Vagina (tissue), 2 donors: ENCODE measurements around the gene SS18. TPM values are rescaled to one million over a fixed set of nuclear protein-coding genes. Genes with fewer than 3 reads are reported as not detected.
"Not testable (repeated sequence)": the region's sequence is repeated elsewhere in the genome, so short reads cannot be mapped to it uniquely, and the experiment has no call there.

Experiments
- DNase-seq, 2 donors: peaks; one replicate each; pipeline ENCODE4 v3.0.0-alpha.2; 2017; ENCODE audit errors: extremely low spot score in 2 of 2
- H3K27ac ChIP-seq: fragments of 200-600 bp; sonication (generic); one replicate; pipeline ENCODE4 v1.5.1; 2019
- H3K27me3 ChIP-seq: fragments of 200-600 bp; sonication (generic); one replicate; pipeline ENCODE4 v1.5.1; 2019
- H3K36me3 ChIP-seq, 2 donors: fragments of 200-600 bp; sonication (generic); one replicate each; pipeline ENCODE4 v1.5.1; 2017 to 2019
- H3K4me1 ChIP-seq: fragments of 200-600 bp; sonication (generic); one replicate; pipeline ENCODE4 v1.5.1; 2019
- H3K4me3 ChIP-seq, 2 donors: fragments of 200-600 bp; sonication (generic); 1 replicate in 1 of 2; 2 replicates in 1 of 2; pipeline ENCODE4 v1.5.1; 2016 to 2019
- H3K9me3 ChIP-seq: fragments of 200-600 bp; sonication (generic); one replicate; pipeline ENCODE4 v1.5.1; 2019
- CTCF ChIP-seq, 3 experiments: fragments of 450-650 bp in 2 of 3; fragments of 200-600 bp in 1 of 3; sonication (generic) in 1 of 3; IDR thresholded peaks; one replicate each; pipeline ENCODE4 v1.5.1; 2017 to 2019; ENCODE audit warnings: antibody characterized with exemption in 3 of 3, mild to moderate bottlenecking in 2 of 3, moderate library complexity in 2 of 3
- POLR2A ChIP-seq, 2 donors: fragments of 450-650 bp; IDR thresholded peaks; one replicate each; pipeline ENCODE4 v1.6.1; 2017; ENCODE audit warnings: antibody characterized with exemption in 2 of 2, mild to moderate bottlenecking in 2 of 2, moderate library complexity in 2 of 2
- POLR2AphosphoS5 ChIP-seq, 2 donors: sonication (generic); formaldehyde crosslinking; IDR thresholded peaks; one replicate each; pipeline ENCODE4 v1.9.0; 2017; ENCODE audit warnings: antibody characterized with exemption in 2 of 2, mild to moderate bottlenecking in 2 of 2, low read depth in 1 of 2; ENCODE audit not compliant: insufficient read depth in 1 of 2
- intact Hi-C: fragments of 100-400 bp; cut with DNase I; formaldehyde crosslinking; loops from one replicate; pipeline ENCODE4 v1.15.1; 2023
- total RNA-seq: library from RNA; depleted of rRNA; stranded (reverse); fragments of >200 nt; gene quantifications from one replicate; pipeline ENCODE4 v1.2.3, GENCODE V29; 2016

Gene SS18
- total RNA-seq, 1 donor from 2014 or later = 378 TPM

DNA sequence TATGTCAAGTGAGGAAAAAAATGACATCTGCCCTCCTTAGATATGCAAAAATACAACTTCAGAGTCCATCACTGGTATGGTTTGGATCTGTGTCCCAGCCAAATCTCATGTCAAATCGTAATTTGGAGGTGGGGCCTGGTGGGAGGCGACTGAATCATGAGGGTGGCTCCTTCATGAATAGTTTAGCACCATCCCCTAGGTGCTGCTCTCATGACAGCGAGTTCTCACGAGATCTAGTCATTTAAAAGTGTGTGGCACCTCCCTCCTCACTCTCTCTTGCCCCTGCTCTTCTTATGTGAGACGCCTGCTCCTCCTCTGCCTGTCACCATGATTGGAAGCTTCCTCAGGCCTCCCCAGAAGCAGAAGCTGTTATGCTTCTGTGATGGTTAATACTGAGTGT is 37.4 kb upstream of the SS18 start:
- intact Hi-C loops = no loop called here
- TF ChIP-seq CTCF (IDR thresholded peaks at IDR 0.05) (no peak), POLR2A (IDR thresholded peaks at IDR 0.05) (no peak), POLR2AphosphoS5 (IDR thresholded peaks at IDR 0.05; ENCODE audit: insufficient read depth in 1 of 2, low read depth in 1 of 2) (no peak)
- no peak overlapping the region for H3K4me3 ChIP-seq
- no peaks in the 10 kb centered on the region for H3K9me3 ChIP-seq
- no peak overlapping the region for H3K27ac ChIP-seq
- no peaks in the 10 kb centered on the region for H3K36me3 ChIP-seq
- no peaks in the 10 kb centered on the region for H3K4me1 ChIP-seq
- no peak for DNase-seq
- no peaks in the 10 kb centered on the region for H3K27me3 ChIP-seq

- H3K27ac ChIP-seq, H3K36me3 ChIP-seq, DNase-seq, H3K9me3 ChIP-seq, intact Hi-C loops, H3K4me3 ChIP-seq, H3K4me1 ChIP-seq, H3K27me3 ChIP-seq: not testable (repeated sequence)
Observed at GRCh38 chr18:26121994-26122393, 31.6 kb upstream of the SS18 start.

DNA sequence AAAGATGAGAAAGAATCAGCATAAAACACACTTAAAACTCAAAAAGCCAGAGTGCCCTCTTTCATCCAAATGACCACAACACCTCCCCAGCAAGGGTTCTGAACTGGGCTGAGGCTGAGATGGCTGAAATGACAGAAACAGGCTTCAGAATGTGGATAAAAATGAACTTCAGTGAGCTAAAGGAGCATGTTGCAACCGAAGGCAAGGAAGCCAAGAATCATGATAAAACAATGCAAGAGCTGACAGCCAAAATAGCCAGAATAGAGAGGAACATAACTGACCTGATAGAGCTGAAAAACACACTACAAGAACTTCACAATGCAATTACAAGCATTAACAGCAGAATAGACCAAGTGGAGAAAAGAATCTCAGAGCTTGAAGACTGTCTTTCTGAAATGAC is 31.1 kb upstream of the SS18 start:
- H3K27me3 ChIP-seq = no peaks in the 10 kb centered on the region
- H3K4me3 ChIP-seq = no peak overlapping the region
- no peaks in the 10 kb centered on the region for H3K36me3 ChIP-seq
- intact Hi-C loops = no loop called here
- no peak for TF ChIP-seq POLR2A (IDR thresholded peaks at IDR 0.05)
- no peak for TF ChIP-seq CTCF (IDR thresholded peaks at IDR 0.05)
- H3K9me3 ChIP-seq = no peaks in the 10 kb centered on the region
- DNase-seq = no peak
- H3K4me1 ChIP-seq = no peaks in the 10 kb centered on the region
- H3K27ac ChIP-seq = no peak overlapping the region

DNA sequence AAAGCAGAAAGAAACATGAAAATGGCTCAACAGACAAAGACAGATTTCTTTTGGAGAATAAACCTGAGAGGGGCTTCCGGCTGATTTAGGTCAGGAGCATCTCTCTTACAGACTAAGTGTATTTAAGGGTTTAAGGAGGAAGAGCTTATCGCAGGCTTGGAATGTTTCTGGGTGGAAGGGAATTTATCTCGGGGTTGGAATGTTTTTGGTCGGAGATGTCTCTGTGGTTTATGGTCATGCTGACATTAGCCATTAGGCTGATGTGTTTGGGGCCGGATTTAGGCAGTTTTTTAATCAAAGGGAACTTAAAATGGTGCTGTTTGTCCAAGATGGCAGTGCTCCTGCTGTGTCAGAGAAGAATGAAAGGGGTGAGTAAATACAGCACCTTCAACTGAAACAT is 28.8 kb upstream of the SS18 start:
- TF ChIP-seq POLR2A (IDR thresholded peaks at IDR 0.05) (no peak), CTCF (IDR thresholded peaks at IDR 0.05) (no peak), POLR2AphosphoS5 (IDR thresholded peaks at IDR 0.05; ENCODE audit: insufficient read depth in 1 of 2, low read depth in 1 of 2) (no peak)
- no peak overlapping the region for H3K27ac ChIP-seq
- no peaks in the 10 kb centered on the region for H3K27me3 ChIP-seq
- H3K4me3 ChIP-seq = no peak overlapping the region
- no peaks in the 10 kb centered on the region for H3K9me3 ChIP-seq
- DNase-seq = no peak
- H3K4me1 ChIP-seq = no peaks in the 10 kb centered on the region
- H3K36me3 ChIP-seq = no peaks in the 10 kb centered on the region
- intact Hi-C loops = no loop called here

DNA sequence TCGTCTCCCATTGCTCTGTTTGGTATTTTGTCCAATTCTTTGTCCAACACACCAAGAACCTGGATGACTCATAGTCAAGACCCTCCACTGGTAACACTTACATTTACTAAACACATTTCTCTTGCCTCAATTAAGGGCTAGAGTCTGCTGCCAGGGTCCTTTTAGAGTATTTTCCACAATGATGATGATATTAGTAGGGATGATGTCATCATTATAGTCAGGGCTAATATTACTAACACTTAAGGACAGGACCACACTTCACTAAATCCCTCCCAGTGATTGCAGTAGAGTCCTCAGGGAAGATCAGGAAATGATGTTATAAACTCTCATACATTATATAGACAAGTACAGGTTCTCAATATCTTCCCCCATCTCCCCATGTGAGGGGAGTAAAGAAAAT is 13.6 kb upstream of the SS18 start:
- Histone ChIP-seq H3K36me3 (no peaks in the 10 kb centered on the region), H3K4me1 (no peaks in the 10 kb centered on the region), H3K27me3 (no peaks in the 10 kb centered on the region), H3K27ac (no peak overlapping the region), H3K4me3 (no peak overlapping the region), H3K9me3 (no peaks in the 10 kb centered on the region)
- no peak for DNase-seq
- TF ChIP-seq CTCF (IDR thresholded peaks at IDR 0.05) = no peak
- no peak for TF ChIP-seq POLR2A (IDR thresholded peaks at IDR 0.05)
- no peak for TF ChIP-seq POLR2AphosphoS5 (IDR thresholded peaks at IDR 0.05; ENCODE audit: insufficient read depth in 1 of 2, low read depth in 1 of 2)
- intact Hi-C loops = no loop called here

DNA sequence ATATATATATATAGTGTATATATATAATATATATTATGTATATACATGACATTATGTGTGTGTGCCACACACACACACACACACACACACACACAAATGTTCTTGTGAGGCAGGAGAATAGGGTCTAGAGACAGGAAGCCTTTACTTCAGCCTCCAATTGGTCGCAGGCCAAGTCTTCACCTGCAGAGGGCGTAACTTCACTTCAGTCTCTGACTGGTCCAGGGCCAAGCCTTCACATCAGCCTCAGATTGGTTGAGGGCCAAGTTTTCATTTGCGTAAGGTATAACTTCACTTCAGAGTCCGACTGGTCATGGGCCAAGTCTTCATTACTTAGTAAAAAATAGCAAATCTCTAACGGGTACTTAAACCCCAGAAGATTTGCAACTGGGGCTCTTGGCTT is 13.2 kb upstream of the SS18 start:
- no peaks in the 10 kb centered on the region for H3K4me1 ChIP-seq
- no peak for DNase-seq
- no peaks in the 10 kb centered on the region for H3K9me3 ChIP-seq
- no peaks in the 10 kb centered on the region for H3K27me3 ChIP-seq
- intact Hi-C loops = no loop called here
- no peak for TF ChIP-seq CTCF (IDR thresholded peaks at IDR 0.05)
- TF ChIP-seq POLR2A (IDR thresholded peaks at IDR 0.05) = no peak
- no peak for TF ChIP-seq POLR2AphosphoS5 (IDR thresholded peaks at IDR 0.05; ENCODE audit: insufficient read depth in 1 of 2, low read depth in 1 of 2)
- no peak overlapping the region for H3K27ac ChIP-seq
- H3K4me3 ChIP-seq = no peak overlapping the region
- no peaks in the 10 kb centered on the region for H3K36me3 ChIP-seq
